GM10266 (cell line): ENCODE results near the gene ARHGAP19.
A peak's percentile ranks its signal among the peaks of the same experiment; 100 is the strongest.

ENCODE experiments used
- DNase-seq: peaks from one replicate; pipeline ENCODE4 v3.0.0; 2012; ENCODE audit errors: extremely low spot score
- CTCF ChIP-seq: IDR thresholded peaks from 2 replicates; pipeline ENCODE4 v1.5.1; 2012; ENCODE audit warnings: mild to moderate bottlenecking, low read depth; ENCODE audit not compliant: control insufficient read depth, insufficient read depth; ENCODE audit errors: missing control alignments

The ARHGAP19 gene

GRCh38 chr10:97213431-97213830 is 79.0 kb downstream of the ARHGAP19 start:
- no peak for TF ChIP-seq CTCF
- no peak for DNase-seq

GRCh38 chr10:97211229-97211628 is 81.2 kb downstream of the ARHGAP19 start:
- TF ChIP-seq CTCF: no peak
- DNase-seq: no peak

- peak; percentile 62 for DNase-seq
- peak; percentile 95 for TF ChIP-seq CTCF
Measured at GRCh38 chr10:97210543-97210960, 81.9 kb downstream of the ARHGAP19 start.

GRCh38 chr10:97207756-97208346 is 84.6 kb downstream of the ARHGAP19 start:
- DNase-seq: no peak
- TF ChIP-seq CTCF: no peak

GRCh38 chr10:97207131-97207530 is 85.3 kb downstream of the ARHGAP19 start:
- no peak for DNase-seq
- TF ChIP-seq CTCF: no peak

- no peak for TF ChIP-seq CTCF
Measured at GRCh38 chr10:97204826-97205679, 87.4 kb downstream of the ARHGAP19 start.

GRCh38 chr10:97203220-97203619 is 89.2 kb downstream of the ARHGAP19 start:
- TF ChIP-seq CTCF: no peak

More at GRCh38 chr10:97204826-97205679, 87.4 kb downstream of the ARHGAP19 start:
- DNase-seq: no peak

More at GRCh38 chr10:97203220-97203619, 89.2 kb downstream of the ARHGAP19 start:
- DNase-seq: no peak
